LNCAP (cell line): ENCODE results near the gene NDUFB11.

Experiments
- CTCF ChIP-seq: fragments of 450-650 bp; IDR thresholded peaks from 2 replicates; pipeline ENCODE4 v1.5.1; 2017; ENCODE audit warnings: mild to moderate bottlenecking

NDUFB11 gene

DNA sequence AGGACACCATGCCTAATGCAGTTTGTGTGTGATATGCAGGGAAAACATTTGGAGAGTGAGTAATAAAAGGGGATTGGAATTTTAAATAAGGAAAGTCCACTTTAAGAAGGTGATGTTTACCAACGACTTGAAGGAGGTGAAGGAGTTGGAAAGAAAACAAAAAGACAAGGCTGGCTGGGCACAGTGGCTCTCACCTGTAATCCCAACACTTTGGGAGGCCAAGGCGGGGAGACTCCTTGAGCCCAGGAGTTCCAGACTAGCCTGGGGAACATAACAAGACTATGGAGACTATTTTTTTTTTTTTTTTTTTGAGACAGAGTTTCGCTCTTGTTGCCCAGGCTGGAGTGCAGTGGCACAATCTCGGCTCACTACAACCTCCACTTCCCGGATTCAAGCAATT is 11.0 kb downstream of the NDUFB11 start:
- TF ChIP-seq CTCF = no peak

DNA sequence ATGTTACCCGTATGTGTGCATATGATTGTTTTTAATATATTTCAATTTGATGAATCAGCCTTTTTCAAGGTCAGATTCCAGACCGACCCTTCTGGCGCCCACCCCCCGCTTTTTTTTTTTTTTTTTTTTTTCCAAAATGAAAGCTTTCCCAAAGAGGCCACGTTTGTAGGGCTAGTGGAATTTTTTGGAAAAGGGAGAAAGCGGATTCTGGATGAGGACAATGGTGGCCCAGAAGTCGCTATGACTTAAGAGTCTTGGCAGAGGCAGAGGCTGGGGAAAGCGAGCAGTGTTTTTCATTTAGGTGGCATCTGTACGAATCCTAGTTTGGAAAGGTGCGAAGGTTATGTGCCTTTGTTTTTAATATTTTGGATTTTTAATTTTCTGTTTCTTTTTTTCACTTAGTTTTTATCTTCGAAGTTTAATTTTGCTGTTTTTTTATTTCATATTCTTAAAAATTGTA is 14.6 kb downstream of the NDUFB11 start:
- TF ChIP-seq CTCF = no peak

- no peak for TF ChIP-seq CTCF
Measured at GRCh38 chrX:47129157-47129898, 15.2 kb downstream of the NDUFB11 start.

DNA sequence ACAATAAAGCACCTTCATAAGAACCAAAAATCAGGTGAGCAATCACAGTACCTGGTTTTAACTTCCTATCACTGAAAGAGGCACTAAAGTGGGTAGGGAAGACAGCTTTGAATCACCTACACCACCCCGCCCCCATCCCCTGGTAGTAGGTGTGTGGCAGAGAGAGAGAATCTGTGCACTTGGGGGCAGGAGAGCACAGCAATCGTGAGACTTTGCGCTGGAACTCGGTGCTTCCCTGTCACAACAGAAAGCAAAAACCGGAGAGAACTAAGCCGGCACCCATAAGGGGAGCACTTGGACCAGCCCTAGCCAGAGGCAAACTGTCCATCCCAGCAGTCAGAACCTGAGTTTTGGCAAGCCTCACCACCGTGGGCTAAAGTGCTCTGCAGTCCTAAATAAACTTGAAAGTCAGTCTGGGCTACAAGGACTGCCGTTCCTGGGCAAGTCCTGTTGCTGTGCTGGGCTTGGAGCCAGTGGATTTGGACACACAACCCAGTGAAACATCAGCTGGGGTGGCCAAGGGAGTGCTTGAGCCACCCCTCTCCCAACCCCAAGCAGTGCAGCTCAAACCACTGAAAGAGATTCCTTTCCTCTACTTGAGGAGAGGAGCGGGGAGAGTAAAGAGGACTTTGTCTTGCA is 32.1 kb downstream of the NDUFB11 start:
- TF ChIP-seq CTCF = no peak

- TF ChIP-seq CTCF = no peak
Measured at GRCh38 chrX:47101206-47101605, 43.3 kb downstream of the NDUFB11 start.

GRCh38 chrX:47098338-47099094 is 46.0 kb downstream of the NDUFB11 start:
- TF ChIP-seq CTCF = no peak

DNA sequence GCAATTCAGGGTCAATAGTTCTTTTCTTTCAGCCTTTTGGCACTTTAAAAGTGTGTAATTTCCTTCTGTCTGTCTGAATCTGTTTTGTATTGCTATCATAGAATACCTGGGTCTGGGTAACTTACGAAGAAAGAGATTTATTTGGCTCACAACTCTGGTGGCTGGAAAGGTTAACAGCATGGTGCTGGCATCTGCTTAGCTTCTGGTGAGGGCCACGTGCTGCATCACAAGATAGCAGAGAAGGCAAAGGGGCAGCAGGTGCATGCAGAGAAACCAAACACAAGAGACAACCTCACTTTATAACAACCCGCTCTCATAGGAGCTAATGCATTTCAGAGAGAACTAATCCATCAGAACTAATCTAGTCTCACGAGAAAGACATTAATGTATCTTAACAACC is 47.5 kb downstream of the NDUFB11 start:
- TF ChIP-seq CTCF = no peak
